Activated naive CD4-positive, alpha-beta T cell treated with anti-CD3 and anti-CD28 coated beads, Interleukin-2, amount 50 U/mL, for 24 hours (primary cell): ENCODE results near the gene SYT1.

Experiments
- H3K27ac Mint-ChIP-seq: one replicate; pipeline ENCODE4 v1.8.0; 2021; ENCODE audit warnings: mild to moderate bottlenecking, mixed read lengths
- H3K27me3 Mint-ChIP-seq: one replicate; pipeline ENCODE4 v1.8.0; 2021; ENCODE audit warnings: mixed read lengths
- H3K36me3 Mint-ChIP-seq: one replicate; pipeline ENCODE4 v1.8.0; 2021; ENCODE audit warnings: mixed read lengths
- H3K4me1 Mint-ChIP-seq: one replicate; pipeline ENCODE4 v1.8.0; 2021; ENCODE audit warnings: mixed read lengths
- H3K4me3 Mint-ChIP-seq: one replicate; pipeline ENCODE4 v1.8.0; 2021; ENCODE audit warnings: mild to moderate bottlenecking, mixed read lengths
- H3K9me3 Mint-ChIP-seq: one replicate; pipeline ENCODE4 v1.8.0; 2021; ENCODE audit warnings: mixed read lengths

The SYT1 gene

GRCh38 chr12:79053394-79053793, 188.8 kb downstream of the SYT1 start:
- no peaks in the 10 kb centered on the region for H3K36me3 Mint-ChIP-seq
- no peak overlapping the region for H3K4me3 Mint-ChIP-seq
- H3K27me3 Mint-ChIP-seq, result no peaks in the 10 kb centered on the region
- H3K27ac Mint-ChIP-seq, result no peak overlapping the region
- no peaks in the 10 kb centered on the region for H3K9me3 Mint-ChIP-seq
- H3K4me1 Mint-ChIP-seq, result no peaks in the 10 kb centered on the region

- no peaks in the 10 kb centered on the region for H3K4me1 Mint-ChIP-seq
- H3K27ac Mint-ChIP-seq, result no peak overlapping the region
- no peak overlapping the region for H3K4me3 Mint-ChIP-seq
- no peaks in the 10 kb centered on the region for H3K36me3 Mint-ChIP-seq
- no peaks in the 10 kb centered on the region for H3K9me3 Mint-ChIP-seq
- H3K27me3 Mint-ChIP-seq, result no peaks in the 10 kb centered on the region
Measured at GRCh38 chr12:79055926-79056674, 191.5 kb downstream of the SYT1 start.

GRCh38 chr12:79056775-79057174, 192.2 kb downstream of the SYT1 start:
- Mint-ChIP-seq H3K27ac (no peak overlapping the region), H3K36me3 (no peaks in the 10 kb centered on the region), H3K27me3 (no peaks in the 10 kb centered on the region), H3K9me3 (no peaks in the 10 kb centered on the region), H3K4me1 (no peaks in the 10 kb centered on the region), H3K4me3 (no peak overlapping the region)

GRCh38 chr12:79057540-79057939, 193.0 kb downstream of the SYT1 start:
- no peaks in the 10 kb centered on the region for H3K4me1 Mint-ChIP-seq

GRCh38 chr12:79058342-79058741, 193.8 kb downstream of the SYT1 start:
- no peak overlapping the region for H3K27ac Mint-ChIP-seq
- no peaks in the 10 kb centered on the region for H3K4me1 Mint-ChIP-seq
- H3K9me3 Mint-ChIP-seq, result no peaks in the 10 kb centered on the region
- no peaks in the 10 kb centered on the region for H3K27me3 Mint-ChIP-seq
- H3K36me3 Mint-ChIP-seq, result no peaks in the 10 kb centered on the region
- H3K4me3 Mint-ChIP-seq, result no peak overlapping the region

More at GRCh38 chr12:79057540-79057939, 193.0 kb downstream of the SYT1 start:
- Mint-ChIP-seq H3K9me3 (no peaks in the 10 kb centered on the region), H3K36me3 (no peaks in the 10 kb centered on the region), H3K27me3 (no peaks in the 10 kb centered on the region), H3K4me3 (no peak overlapping the region), H3K27ac (no peak overlapping the region)

- no peaks in the 10 kb centered on the region for H3K36me3 Mint-ChIP-seq
- no peak overlapping the region for H3K4me3 Mint-ChIP-seq
- no peaks in the 10 kb centered on the region for H3K27me3 Mint-ChIP-seq
- H3K27ac Mint-ChIP-seq, result no peak overlapping the region
- H3K9me3 Mint-ChIP-seq, result no peaks in the 10 kb centered on the region
- H3K4me1 Mint-ChIP-seq, result no peaks in the 10 kb centered on the region
Measured at GRCh38 chr12:79059557-79059956, 195.0 kb downstream of the SYT1 start.

GRCh38 chr12:79063258-79063657, 198.7 kb downstream of the SYT1 start:
- Mint-ChIP-seq H3K27me3 (no peaks in the 10 kb centered on the region), H3K4me3 (no peak overlapping the region), H3K36me3 (no peaks in the 10 kb centered on the region), H3K9me3 (no peaks in the 10 kb centered on the region), H3K4me1 (no peaks in the 10 kb centered on the region), H3K27ac (no peak overlapping the region)

- H3K27me3 Mint-ChIP-seq, result no peaks in the 10 kb centered on the region
- H3K9me3 Mint-ChIP-seq, result peaks cover 5% of the 10 kb centered on the region
- no peaks in the 10 kb centered on the region for H3K36me3 Mint-ChIP-seq
- H3K4me1 Mint-ChIP-seq, result no peaks in the 10 kb centered on the region
- H3K4me3 Mint-ChIP-seq, result no peak overlapping the region
- no peak overlapping the region for H3K27ac Mint-ChIP-seq
Measured at GRCh38 chr12:79067977-79068376, 203.4 kb downstream of the SYT1 start.

GRCh38 chr12:79069009-79069408, 204.4 kb downstream of the SYT1 start:
- no peak overlapping the region for H3K27ac Mint-ChIP-seq
- no peaks in the 10 kb centered on the region for H3K4me1 Mint-ChIP-seq
- no peak overlapping the region for H3K4me3 Mint-ChIP-seq

GRCh38 chr12:79071498-79071897, 206.9 kb downstream of the SYT1 start:
- Mint-ChIP-seq H3K27me3 (no peaks in the 10 kb centered on the region), H3K4me3 (no peak overlapping the region), H3K36me3 (no peaks in the 10 kb centered on the region), H3K9me3 (peaks cover 5% of the 10 kb centered on the region), H3K27ac (no peak overlapping the region), H3K4me1 (no peaks in the 10 kb centered on the region)

More at GRCh38 chr12:79069009-79069408, 204.4 kb downstream of the SYT1 start:
- peaks cover 5% of the 10 kb centered on the region for H3K9me3 Mint-ChIP-seq
- H3K27me3 Mint-ChIP-seq, result no peaks in the 10 kb centered on the region
- no peaks in the 10 kb centered on the region for H3K36me3 Mint-ChIP-seq

GRCh38 chr12:79073506-79073905, 208.9 kb downstream of the SYT1 start:
- no peak overlapping the region for H3K4me3 Mint-ChIP-seq
- no peak overlapping the region for H3K27ac Mint-ChIP-seq
- H3K36me3 Mint-ChIP-seq, result no peaks in the 10 kb centered on the region

GRCh38 chr12:79082595-79082994, 218.0 kb downstream of the SYT1 start:
- no peak overlapping the region for H3K27ac Mint-ChIP-seq
- H3K4me3 Mint-ChIP-seq, result no peak overlapping the region
- no peaks in the 10 kb centered on the region for H3K36me3 Mint-ChIP-seq
- no peaks in the 10 kb centered on the region for H3K4me1 Mint-ChIP-seq
- H3K9me3 Mint-ChIP-seq, result no peaks in the 10 kb centered on the region
- no peaks in the 10 kb centered on the region for H3K27me3 Mint-ChIP-seq

More at GRCh38 chr12:79073506-79073905, 208.9 kb downstream of the SYT1 start:
- Mint-ChIP-seq H3K27me3 (no peaks in the 10 kb centered on the region), H3K9me3 (peaks cover 5% of the 10 kb centered on the region), H3K4me1 (no peaks in the 10 kb centered on the region)

- Mint-ChIP-seq H3K36me3 (no peaks in the 10 kb centered on the region), H3K4me3 (no peak overlapping the region), H3K4me1 (no peaks in the 10 kb centered on the region), H3K27me3 (no peaks in the 10 kb centered on the region), H3K9me3 (peaks cover 1% of the 10 kb centered on the region), H3K27ac (no peak overlapping the region)
Measured at GRCh38 chr12:79083181-79083580, 218.6 kb downstream of the SYT1 start.

- Mint-ChIP-seq H3K4me3 (no peak overlapping the region), H3K4me1 (no peaks in the 10 kb centered on the region), H3K36me3 (no peaks in the 10 kb centered on the region), H3K27me3 (no peaks in the 10 kb centered on the region), H3K9me3 (peaks cover 5% of the 10 kb centered on the region), H3K27ac (no peak overlapping the region)
Measured at GRCh38 chr12:79085106-79085682, 220.6 kb downstream of the SYT1 start.

- Mint-ChIP-seq H3K4me3 (no peak overlapping the region), H3K36me3 (no peaks in the 10 kb centered on the region), H3K27me3 (no peaks in the 10 kb centered on the region), H3K9me3 (peaks cover 5% of the 10 kb centered on the region), H3K4me1 (no peaks in the 10 kb centered on the region), H3K27ac (no peak overlapping the region)
Measured at GRCh38 chr12:79086541-79087296, 222.1 kb downstream of the SYT1 start.

GRCh38 chr12:79098530-79098929, 234.0 kb downstream of the SYT1 start:
- no peaks in the 10 kb centered on the region for H3K36me3 Mint-ChIP-seq
- H3K27me3 Mint-ChIP-seq, result no peaks in the 10 kb centered on the region
- no peaks in the 10 kb centered on the region for H3K4me1 Mint-ChIP-seq
- no peak overlapping the region for H3K27ac Mint-ChIP-seq
- no peaks in the 10 kb centered on the region for H3K9me3 Mint-ChIP-seq
- H3K4me3 Mint-ChIP-seq, result no peak overlapping the region
